K562 (cell line): ENCODE measurements around the gene DHRS3. TPM values are rescaled to one million over a fixed set of nuclear protein-coding genes. Genes with fewer than 3 reads are reported as not detected.

ENCODE experiments used
- ATF2 ChIP-seq: sonication (generic); formaldehyde crosslinking; IDR thresholded peaks from 2 replicates; pipeline ENCODE4 v1.8.1; 2022; ENCODE audit warnings: missing genetic modification reagents
- C11orf30 ChIP-seq: fragments of 450-650 bp; IDR thresholded peaks from 2 replicates; pipeline ENCODE4 v1.6.1; 2016; ENCODE audit warnings: low read depth, mild to moderate bottlenecking
- CTCFL ChIP-seq: IDR thresholded peaks from 2 replicates; pipeline ENCODE4 v1.6.1; 2011; ENCODE audit warnings: borderline replicate concordance, low read depth, mild to moderate bottlenecking, moderate library complexity, low read length; ENCODE audit not compliant: insufficient read depth, poor library complexity, severe bottlenecking
- EHMT2 ChIP-seq: fragments of 450-650 bp; IDR thresholded peaks from 2 replicates; pipeline ENCODE4 v1.6.1; 2018; ENCODE audit warnings: antibody characterized with exemption
- HDAC8 ChIP-seq: fragments of 450-650 bp; IDR thresholded peaks from 2 replicates; pipeline ENCODE4 v1.6.1; 2016; ENCODE audit warnings: mild to moderate bottlenecking, missing genetic modification characterization, moderate library complexity, missing compliant biosample characterization
- HMG20B ChIP-seq: fragments of 250-450 bp; sonication (Bioruptor Pico); IDR thresholded peaks from 2 replicates; pipeline ENCODE4 v1.5.0; 2021; ENCODE audit warnings: mild to moderate bottlenecking
- ILF3 ChIP-seq: fragments of 450-650 bp; IDR thresholded peaks from 2 replicates; pipeline ENCODE4 v1.6.1; 2018; ENCODE audit warnings: antibody characterized with exemption, mild to moderate bottlenecking, moderate library complexity, borderline replicate concordance
- JUN ChIP-seq, 2 experiments: sonication (generic) in 1 of 2; formaldehyde crosslinking in 1 of 2; IDR thresholded peaks; 2 replicates each; pipeline versions ENCODE4 v1.6.1 to v1.8.0; 2012 to 2022; ENCODE audit warnings: borderline replicate concordance in 2 of 2, mild to moderate bottlenecking in 2 of 2, improper control_type of control experiment in 1 of 2, low read depth in 1 of 2, low read length in 1 of 2, missing genetic modification reagents in 1 of 2
- JUNB ChIP-seq: fragments of 450-650 bp; formaldehyde crosslinking; conservative IDR thresholded peaks from 2 replicates; pipeline ENCODE4 v1.4.0; 2020; ENCODE audit warnings: mild to moderate bottlenecking
- MBD2 ChIP-seq: sonication (generic); IDR thresholded peaks from 2 replicates; pipeline ENCODE4 v1.6.1; 2016; ENCODE audit warnings: low read depth, borderline replicate concordance
- PHB ChIP-seq: fragments of 250-450 bp; sonication (Bioruptor Pico); IDR thresholded peaks from 2 replicates; pipeline ENCODE4 v1.5.0; 2021
- PHF8 ChIP-seq: fragments of 200-600 bp; sonication (generic); IDR thresholded peaks from 2 replicates; pipeline ENCODE4 v1.6.1; 2012; ENCODE audit warnings: mixed run types, mild to moderate bottlenecking, inconsistent platforms, low read length, moderate library complexity, borderline replicate concordance
- RBFOX2 ChIP-seq: fragments of 200-400 bp; formaldehyde crosslinking; IDR thresholded peaks from 2 replicates; pipeline ENCODE4 v1.6.1; 2017; ENCODE audit warnings: low read depth, mild to moderate bottlenecking, low read length, moderate library complexity
- SMARCA5 ChIP-seq: fragments of 450-650 bp; IDR thresholded peaks from 2 replicates; pipeline ENCODE4 v1.6.1; 2016
- SMARCC2 ChIP-seq: fragments of 450-650 bp; IDR thresholded peaks from 2 replicates; pipeline ENCODE4 v1.6.1; 2017; ENCODE audit warnings: antibody characterized with exemption, moderate library complexity, mild to moderate bottlenecking, low read depth
- STAT5A ChIP-seq: IDR thresholded peaks from 2 replicates; pipeline ENCODE4 v1.6.1; 2012; ENCODE audit warnings: low read length, inconsistent platforms, borderline replicate concordance
- TAF9B ChIP-seq: fragments of 450-650 bp; IDR thresholded peaks from 2 replicates; pipeline ENCODE4 v1.6.1; 2018; ENCODE audit warnings: mild to moderate bottlenecking; ENCODE audit not compliant: partially characterized antibody
- TCFL5 ChIP-seq: fragments of 250-450 bp; sonication (Bioruptor Pico); conservative IDR thresholded peaks from 2 replicates; pipeline ENCODE4 v1.6.1; 2021; ENCODE audit warnings: mild to moderate bottlenecking, moderate library complexity, matching md5 sums
- TFAM ChIP-seq: fragments of 250-450 bp; sonication (Bioruptor Pico); conservative IDR thresholded peaks from 2 replicates; pipeline ENCODE4 v1.5.0; 2021; ENCODE audit warnings: mild to moderate bottlenecking, moderate library complexity
- TGIF2 ChIP-seq: sonication (generic); formaldehyde crosslinking; IDR thresholded peaks from 2 replicates; pipeline ENCODE4 v1.8.1; 2022; ENCODE audit warnings: mild to moderate bottlenecking, missing genetic modification reagents, moderate library complexity
- ZFPM2 ChIP-seq: fragments of 250-450 bp; sonication (Bioruptor Pico); IDR thresholded peaks from 2 replicates; pipeline ENCODE4 v1.5.1; 2022; ENCODE audit warnings: mild to moderate bottlenecking
- ZNF124 ChIP-seq: sonication (generic); formaldehyde crosslinking; IDR thresholded peaks from 2 replicates; pipeline ENCODE4 v1.8.1; 2022; ENCODE audit warnings: missing genetic modification reagents
- ZNF146 ChIP-seq: IDR thresholded peaks from one replicate; pipeline ENCODE4 v1.6.1; 2018; ENCODE audit warnings: missing compliant biosample characterization; ENCODE audit not compliant: unreplicated experiment
- ZNF449 ChIP-seq: fragments of 250-450 bp; sonication (Bioruptor Pico); IDR thresholded peaks from 2 replicates; pipeline ENCODE4 v1.8.0; 2022; ENCODE audit warnings: moderate library complexity, mild to moderate bottlenecking, inconsistent platforms
- ZSCAN29 ChIP-seq: fragments of 450-650 bp; IDR thresholded peaks from 2 replicates; pipeline ENCODE4 v1.6.1; 2017
- polyA plus RNA-seq, 8 experiments: library from polyadenylated mRNA; depleted of rRNA in 4 of 8; stranded (reverse) in 5 of 8; unstranded in 3 of 8; fragments of >200 nt; fragmentation: Nextera tagmentation in 2 of 8; fragmentation: Illumina TruSeq in 1 of 8; extraction: Ambion mirVana in 2 of 8; extraction: Trizol in 1 of 8; gene quantifications; 2 replicates each; pipeline versions ENCODE4 v1.2.1 to v1.2.3, GENCODE V29; 2011 to 2014; ENCODE audit warnings: inconsistent platforms in 1 of 8, missing spikeins in 1 of 8
- total RNA-seq, 7 experiments: library from RNA; depleted of rRNA in 6 of 7; stranded (reverse); fragments of >200 nt in 6 of 7; fragmentation: Illumina TruSeq in 2 of 7; extraction: Trizol in 2 of 7; gene quantifications; 2 replicates each; pipeline versions ENCODE4 v1.2.1 to v1.2.3, GENCODE V29; 2011 to 2021; ENCODE audit warnings: low replicate concordance in 1 of 7

The DHRS3 gene
- total and polyA plus RNA-seq, 9 of the 15 experiments (the other 6 are each of a cell fraction or from before 2014, with no cell fraction given): 21.0 to 116 (median 58.7) TPM

- TF ChIP-seq ZNF449 (CRISPR knock-in tag) (0 out of 2 replicates have a peak, but pooled peaks have one; percentile 15), HDAC8 (0 out of 2 replicates have a peak, but pooled peaks have one; percentile 41), MBD2 (peak; percentile 54; the same call in 1 of the 2 replicates), TGIF2 (no peak), JUN (IDR thresholded peaks at IDR 0.05; ENCODE audit: borderline replicate concordance, low read depth, low read length) (no peak; the same call in 1 of the 2 replicates), JUN (CRISPR knock-in tag; IDR thresholded peaks at IDR 0.05; ENCODE audit: borderline replicate concordance) (no peak), C11orf30 (no peak), ATF2 (CRISPR knock-in tag) (no peak), STAT5A (no peak), PHB (CRISPR knock-in tag) (no peak), ILF3 (no peak), TCFL5 (CRISPR knock-in tag) (no peak), SMARCC2 (no peak), ZSCAN29 (no peak), ZNF124 (CRISPR knock-in tag) (no peak), ZNF146 (CRISPR knock-in tag) (no peak), TAF9B (no peak), CTCFL (no peak), RBFOX2 (peak; percentile 65), JUNB (CRISPR knock-in tag) (no peak), HMG20B (CRISPR knock-in tag) (no peak), ZFPM2 (CRISPR knock-in tag) (no peak), PHF8 (peak; percentile 22; the same call in 1 of the 2 replicates), EHMT2 (no peak), TFAM (CRISPR knock-in tag) (no peak), SMARCA5 (no peak)
Measured at GRCh38 chr1:12541274-12542137, 76.5 kb downstream of the DHRS3 start (continued).
